Stimulated activated CD8-positive, alpha-beta memory T cell treated with anti-CD3 and anti-CD28 coated beads, Interleukin-15, amount 100 ng/mL, for 1 hour (primary cell): Measurements from ENCODE around the gene PLEKHG3.
A peak's percentile ranks its signal among the peaks of the same experiment; 100 is the strongest.

Experiments
- DNase-seq: peaks from one replicate; pipeline ENCODE4 v3.0.0-alpha.2; 2020; ENCODE audit warnings: low read depth

PLEKHG3 gene

DNA sequence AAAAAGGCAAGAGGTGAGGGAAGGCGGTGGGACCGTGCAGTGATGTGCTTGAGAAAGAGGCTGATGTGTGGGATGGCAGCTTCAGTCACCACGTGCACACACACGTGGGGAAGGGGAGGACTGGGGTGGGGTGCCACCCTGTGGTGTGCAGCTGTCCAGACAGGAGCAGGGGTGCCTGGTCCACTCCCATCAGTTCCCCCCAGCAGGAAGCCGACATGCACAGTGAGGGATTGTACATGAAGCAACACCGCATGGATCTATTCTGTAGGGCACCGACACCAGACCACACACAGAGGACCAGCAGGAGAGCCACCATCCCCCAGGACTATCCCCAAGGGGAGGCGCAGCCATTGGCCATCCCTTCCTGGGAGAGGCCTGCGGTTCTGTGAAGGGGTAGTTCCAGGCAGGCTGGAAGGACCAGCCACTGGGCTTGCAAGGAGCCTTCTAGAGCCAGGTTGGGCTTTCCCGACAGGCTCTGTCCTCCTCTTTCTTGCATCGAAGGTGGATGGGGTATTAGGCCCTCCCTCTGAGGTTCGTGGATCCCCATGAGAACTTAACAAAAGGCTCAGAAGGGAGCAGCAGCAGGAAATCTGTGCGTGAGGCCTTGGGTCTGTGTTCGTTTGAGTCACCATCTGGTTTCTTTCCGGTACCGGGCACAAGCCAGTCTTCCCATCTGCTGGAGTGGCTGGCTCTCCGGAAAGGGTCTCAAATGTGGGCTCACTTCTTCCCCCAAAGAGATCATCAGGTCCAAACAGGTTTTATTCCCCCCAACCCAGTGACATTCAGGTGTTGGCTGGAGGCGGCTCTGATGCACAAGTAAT is 59.8 kb downstream of the PLEKHG3 start:
- DNase-seq = no peak

DNA sequence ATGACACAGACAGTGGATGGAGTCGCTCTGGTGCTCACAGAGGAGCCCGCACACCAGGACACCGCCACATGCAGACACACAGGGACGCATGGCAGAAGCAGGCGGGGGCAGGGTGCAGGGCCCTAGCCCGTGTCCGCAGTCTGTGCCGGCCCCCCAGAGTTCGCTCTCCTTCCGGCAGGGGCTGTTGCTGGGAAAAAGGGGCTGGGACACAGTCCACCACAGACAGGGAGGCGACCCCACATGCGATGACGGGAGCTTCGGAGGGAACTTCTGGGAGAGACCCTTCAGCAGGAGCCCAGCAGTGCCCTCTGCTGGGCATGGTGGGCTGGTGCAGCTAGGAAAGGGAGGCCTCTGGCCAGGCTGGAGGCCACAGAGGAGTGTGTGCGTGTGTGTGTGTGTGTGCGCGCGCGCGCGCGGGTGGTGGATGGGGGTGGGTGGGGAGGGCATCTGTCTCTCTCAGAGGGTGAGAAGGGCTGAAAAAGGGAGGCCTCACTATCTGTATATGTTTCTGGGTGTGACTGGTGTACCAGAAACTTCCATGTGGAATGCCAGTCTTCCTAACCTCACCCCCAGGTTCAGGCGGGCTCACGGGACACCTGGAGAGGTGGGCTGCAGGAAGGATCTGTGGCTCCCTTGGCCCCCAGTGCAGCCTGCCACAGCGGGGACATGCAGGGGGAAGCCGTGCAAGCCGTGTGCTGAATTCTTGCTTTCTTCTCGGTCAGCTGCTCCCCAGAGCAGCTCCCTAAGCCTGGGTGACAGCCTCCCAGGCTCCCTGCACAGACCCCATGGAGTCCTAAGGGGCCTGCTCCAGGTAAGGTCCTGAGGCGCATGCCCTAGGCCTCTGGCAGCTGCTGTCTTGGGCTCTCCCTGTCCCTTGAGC is 60.7 kb downstream of the PLEKHG3 start:
- peak; percentile 27 for DNase-seq

DNA sequence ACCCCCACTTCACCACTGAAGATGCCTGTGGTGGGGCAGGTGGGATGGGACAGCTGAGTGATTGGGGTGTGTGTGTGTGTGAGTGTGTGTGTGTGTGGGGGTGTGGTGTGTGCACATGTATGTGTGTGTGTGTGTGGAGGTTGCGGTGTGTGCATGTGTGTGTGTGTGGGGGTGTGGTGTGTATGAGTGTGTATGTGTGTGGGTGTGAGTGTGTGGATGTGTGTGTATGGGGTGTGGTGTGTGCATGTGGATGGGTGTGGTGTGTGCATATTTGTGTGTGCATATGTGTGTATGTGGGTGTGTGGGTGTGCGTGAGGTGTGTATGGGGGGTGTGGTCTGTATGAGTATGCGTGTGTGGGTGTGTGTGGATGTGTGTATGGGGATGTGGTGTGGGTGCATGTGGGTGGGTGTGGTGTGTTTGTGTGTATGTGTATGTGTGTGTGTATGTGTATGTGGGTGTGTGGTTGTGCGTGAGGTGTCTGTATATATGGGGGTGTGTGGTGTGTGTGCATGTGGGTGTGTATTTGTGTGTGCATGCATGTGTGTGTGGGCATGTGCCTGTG is 61.6 kb downstream of the PLEKHG3 start:
- DNase-seq = no peak

DNA sequence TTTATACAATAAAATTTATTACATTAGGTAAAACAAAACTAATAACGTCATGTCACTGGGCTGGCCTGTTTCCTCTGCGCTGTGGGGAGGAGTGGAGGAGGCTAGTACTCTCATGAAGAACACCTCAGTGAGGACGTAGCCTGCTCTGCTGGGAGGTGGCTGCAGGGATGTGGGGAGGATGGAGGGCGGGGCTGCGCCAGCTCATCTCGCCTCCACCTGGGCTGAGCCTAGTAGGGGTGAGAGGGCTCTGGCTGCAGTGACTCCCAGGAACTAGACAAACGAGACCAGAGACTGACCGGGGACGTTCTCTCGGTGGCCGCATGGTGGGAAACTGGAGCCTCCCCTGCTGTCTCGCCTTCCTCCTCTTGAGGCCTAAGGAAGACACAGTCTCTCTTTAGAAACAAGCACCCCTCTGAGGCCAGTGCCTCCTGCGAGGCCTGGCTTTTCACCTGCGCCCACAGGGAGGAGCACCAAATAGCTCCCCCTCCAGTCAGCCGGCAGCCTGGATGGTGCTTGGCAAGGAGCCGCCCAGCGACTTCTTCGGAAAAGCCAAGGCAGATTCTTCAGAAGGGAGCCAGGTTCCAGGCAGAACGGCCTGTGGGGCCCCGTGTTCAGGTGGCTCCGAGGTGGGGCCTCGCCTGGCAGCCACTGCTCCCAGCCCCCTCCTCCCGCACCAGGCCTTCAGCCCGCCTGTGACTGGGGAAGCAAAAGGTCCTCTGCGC is 62.4 kb downstream of the PLEKHG3 start:
- no peak for DNase-seq

DNA sequence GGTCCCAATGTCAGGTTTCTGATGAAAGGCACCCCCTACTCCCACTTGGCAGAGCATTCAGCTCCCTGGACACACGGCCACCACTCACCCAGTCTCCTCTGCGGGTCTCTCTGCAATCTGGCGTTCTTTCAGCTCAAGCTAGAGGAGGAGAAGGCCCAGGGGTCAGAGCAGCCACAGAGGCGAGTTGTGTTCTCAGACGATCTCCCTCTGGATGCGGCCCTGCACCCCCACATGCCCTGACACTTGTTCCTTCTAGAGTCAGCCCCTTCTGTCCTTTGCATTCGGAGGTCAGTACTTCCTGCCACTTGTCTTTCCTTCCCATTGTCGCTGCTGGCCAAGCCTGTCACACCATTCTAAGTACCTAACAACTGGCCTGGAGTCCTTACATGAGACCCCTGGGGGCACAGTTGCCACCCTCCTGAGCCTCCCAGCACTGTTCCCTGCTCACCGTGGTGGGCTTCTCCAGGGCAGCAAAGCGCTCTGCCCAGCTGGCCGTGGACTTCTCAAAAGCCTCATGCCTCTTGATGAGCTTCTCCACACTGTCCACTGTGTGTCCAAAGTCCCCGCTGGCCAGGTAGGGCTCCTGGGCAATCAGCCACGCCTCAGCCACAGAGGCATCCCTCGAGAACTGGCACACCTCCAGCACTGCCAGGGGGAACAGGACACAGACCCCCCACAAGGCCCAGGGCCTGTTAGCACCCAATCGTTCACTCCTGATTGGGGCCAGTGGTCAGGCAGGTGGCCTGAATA is 63.2 kb downstream of the PLEKHG3 start:
- DNase-seq = no peak

DNA sequence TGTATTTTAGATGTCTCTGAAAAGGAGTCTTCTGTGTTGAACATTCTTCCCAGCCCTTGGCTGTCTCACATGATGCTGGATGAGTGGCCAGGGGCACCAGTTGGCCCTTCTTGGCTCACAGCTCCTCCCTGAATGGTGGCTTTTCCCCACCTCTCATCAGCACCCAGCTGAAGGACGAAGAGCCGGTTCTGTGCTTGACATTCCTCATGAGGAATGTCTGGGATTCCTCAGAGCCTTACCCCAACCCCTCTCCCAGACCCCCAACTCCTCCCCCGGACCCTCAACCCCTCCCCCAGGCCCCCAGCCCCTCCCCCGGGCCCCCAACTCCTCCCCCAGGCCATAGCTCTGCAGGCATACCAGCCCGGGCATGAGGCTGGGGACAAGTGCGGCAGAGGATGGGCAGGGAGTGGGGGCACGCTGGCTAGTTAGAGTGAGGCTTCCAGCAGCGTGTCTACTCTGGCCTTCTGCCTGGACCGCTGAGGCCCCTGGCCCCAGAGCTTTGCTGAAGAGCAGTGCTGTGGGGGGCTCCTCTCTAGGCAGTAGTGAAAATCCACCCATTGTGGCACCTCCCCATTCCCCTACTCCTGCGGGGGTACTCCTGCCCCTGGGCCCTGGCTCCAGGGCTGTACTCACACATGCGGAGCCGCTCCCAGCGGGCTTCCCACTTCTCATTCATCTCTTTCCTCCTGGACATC is 64.3 kb downstream of the PLEKHG3 start:
- no peak for DNase-seq

DNA sequence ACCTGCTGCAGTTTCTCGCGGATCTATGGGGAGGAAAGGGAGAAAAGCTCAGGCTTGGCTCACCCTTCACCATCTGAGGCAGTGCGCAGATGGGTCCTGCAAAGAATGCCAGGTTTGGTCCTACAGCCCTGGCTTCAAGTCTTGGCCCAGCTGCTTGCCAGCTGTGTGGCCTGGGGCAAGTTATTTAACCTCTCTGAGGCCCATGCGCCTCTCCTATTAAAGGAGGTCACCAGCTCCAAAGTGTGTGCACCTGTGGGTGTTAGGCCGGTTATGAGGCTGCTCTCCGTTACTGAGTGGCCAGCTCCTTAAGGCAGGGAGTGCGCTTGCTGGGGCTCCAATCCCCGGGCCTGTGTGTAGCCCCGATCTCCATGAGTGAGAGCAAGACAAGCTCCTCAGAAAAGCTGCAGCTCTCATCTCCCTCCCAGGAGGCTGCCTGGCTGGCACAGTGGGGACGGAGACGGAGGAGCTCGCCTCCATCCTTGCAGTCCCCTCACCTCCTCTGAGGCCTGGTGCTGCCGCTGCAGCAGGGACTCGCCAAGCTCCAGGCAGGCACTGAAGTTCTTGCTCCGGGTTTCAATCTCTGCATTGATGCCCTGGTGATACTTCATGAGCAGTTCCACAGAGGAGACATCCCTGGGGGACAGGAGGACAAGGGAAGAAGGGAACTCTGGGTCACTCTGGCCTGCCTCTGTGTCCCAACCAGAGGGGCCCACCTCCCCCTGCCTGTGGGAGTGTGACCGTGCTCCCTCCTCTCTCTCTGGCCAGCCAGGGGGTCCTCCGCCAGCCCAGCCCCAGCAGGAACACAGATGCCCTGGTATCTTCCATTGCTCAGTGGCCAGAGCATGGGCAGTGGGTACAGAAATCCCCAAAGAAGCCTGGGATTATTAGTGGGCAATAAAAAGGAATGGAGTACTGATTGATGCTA is 65.1 kb downstream of the PLEKHG3 start:
- DNase-seq = no peak

DNA sequence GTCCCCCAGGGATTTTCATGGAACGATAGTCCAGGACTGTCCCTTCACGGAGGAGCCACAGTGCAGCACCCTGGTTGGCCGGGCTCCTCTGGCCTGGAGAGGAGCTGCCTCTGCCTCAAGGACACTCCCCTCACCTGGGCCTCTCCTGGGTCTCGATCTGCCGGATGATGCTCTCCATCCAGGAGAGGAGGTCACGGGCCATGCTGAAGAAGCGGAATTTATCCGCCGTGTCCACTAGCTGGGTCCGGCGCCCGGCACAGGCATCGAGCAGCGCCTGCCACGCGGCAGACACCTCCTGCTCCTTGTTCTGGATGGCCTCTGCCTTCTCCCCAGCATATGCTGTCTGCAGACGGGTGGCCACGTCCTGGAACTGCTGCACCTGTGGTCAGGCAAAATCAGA is 66.5 kb downstream of the PLEKHG3 start:
- DNase-seq = no peak

DNA sequence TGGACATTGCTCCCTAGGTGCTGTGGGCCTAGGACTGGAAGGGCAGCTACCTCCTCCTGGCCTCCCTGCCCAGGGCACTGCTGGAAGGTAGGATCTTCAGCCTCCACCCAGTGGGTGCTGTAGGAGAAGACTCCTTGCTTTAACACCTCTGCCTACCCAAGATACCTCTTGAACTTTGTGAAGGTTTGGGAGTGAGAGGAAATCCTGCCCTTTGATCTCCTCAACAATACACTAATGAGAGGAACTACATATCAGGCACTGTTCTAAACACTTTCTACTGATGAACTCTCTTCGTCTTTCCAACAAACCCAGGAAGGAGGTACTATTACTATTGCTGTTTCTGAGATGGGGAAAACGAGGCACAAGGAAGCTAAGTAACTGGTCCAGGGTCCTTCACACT is 66.9 kb downstream of the PLEKHG3 start:
- DNase-seq = no peak

DNA sequence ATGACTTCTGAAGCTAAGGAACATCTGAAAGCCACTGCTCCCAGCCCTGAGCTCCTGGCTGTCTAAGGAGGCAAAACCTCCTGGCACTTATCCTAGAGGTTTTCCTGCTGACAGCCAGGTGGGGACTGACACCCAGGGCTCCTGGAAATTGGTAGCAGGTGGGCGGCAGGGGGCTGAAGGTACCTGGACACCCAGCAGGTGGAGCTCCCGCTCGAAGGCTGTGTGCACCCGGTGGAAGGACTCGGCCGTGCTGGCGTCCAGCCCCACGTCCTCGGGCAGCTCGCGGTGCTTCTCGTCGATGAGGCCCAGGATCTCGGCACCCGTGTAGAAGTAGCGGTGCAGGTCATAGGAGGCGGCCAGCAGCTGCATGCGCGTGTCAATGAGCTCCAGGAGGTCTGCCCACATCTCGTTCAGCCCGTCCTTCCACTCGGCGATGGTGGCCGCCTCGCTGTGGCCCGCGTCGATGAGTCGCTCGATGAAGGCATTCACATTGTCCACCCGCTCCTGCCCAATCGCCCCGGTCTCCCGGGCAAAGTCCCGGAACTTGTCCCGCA is 68.2 kb downstream of the PLEKHG3 start:
- no peak for DNase-seq

DNA sequence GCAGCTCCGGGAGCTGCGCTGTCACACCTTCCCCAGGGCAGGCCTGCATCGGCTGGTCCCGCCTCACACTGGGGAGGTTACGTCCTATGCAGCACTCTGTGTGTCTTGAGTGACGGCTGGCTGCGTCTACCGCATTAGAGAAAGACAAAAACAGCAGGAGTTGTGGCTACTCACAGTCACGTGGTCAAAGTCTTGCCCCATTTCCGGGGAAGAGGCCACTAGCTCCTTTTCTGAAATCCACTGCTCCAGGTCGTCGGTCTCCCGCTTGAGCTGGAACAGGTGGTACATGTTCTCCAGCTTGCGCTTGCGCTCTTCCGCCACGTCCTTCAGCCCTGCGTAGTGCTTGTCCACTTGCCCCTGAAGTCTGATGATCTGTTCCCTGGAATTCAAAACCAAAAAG is 68.8 kb downstream of the PLEKHG3 start:
- no peak for DNase-seq

DNA sequence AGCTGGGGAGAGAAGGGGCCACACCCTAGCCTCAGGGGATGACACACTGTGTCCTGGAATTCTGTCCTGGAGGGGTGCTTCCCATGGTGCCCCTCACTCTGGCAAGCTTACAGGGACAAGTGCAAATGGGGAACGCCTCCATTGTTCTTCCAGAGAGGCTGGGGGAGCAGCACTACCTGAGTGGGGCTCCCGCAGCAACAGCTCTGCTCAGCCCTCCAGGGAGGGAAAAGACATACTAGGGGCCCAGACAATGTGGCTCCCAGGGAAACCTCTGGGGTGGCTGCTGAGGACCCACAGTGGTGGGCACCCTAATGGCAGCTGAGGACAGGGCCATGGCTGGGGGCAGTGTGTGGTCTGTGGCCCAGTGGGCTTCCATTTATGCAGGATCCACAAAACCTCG is 69.4 kb downstream of the PLEKHG3 start:
- DNase-seq = no peak

DNA sequence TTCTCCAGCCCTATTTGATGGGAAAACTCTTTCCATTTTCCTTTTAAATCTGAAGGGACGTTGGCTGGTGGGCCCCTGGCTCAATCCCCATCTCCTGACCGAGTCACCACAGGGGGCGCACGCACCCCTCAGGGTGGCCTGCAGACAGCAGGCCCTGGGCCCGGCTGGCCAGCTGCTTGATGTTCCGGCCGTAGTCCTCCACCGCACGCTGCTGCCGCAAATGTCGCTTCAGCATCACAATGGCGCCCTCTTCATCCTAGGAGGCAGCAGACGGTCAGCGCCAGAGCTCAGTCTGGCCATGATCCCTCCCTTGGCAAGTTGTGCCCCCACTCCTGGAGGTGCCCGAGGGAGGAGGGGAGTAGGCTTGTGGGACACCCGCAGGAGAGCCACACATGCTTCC is 70.0 kb downstream of the PLEKHG3 start:
- no peak for DNase-seq

DNA sequence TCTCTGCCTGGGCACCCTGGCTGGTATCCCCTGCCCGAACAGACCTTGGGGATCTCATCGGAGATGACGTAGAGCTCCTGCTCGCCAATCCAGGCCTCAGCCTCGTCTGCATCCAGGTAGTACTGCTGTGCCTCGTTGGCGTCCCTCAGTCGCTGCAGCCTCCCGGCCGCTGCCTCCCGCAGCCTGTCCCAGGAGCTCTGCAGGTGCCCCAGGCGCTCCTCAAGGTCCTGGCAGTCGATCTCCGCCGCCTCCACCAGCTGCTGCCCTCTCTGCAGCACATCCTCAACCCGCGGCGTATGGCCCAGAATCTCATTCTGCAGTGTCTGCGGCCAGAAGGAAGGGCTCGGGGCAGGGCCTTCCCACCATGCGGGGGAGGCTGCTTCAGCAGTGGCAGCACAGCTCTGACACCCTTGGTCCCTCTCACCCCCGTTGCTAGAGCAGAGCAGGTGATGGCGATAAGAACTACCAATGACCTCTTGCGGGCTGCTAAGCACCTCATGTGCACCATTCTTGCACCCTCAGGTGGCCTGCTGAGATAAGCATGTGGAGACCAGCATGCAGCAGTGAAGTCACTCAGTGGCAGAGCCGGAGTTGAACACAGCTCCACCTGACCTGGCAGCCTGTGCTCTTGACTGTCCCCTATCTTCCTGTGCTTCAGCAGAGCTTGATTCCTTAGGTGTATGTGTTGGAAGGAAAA is 71.0 kb downstream of the PLEKHG3 start:
- DNase-seq = no peak

DNA sequence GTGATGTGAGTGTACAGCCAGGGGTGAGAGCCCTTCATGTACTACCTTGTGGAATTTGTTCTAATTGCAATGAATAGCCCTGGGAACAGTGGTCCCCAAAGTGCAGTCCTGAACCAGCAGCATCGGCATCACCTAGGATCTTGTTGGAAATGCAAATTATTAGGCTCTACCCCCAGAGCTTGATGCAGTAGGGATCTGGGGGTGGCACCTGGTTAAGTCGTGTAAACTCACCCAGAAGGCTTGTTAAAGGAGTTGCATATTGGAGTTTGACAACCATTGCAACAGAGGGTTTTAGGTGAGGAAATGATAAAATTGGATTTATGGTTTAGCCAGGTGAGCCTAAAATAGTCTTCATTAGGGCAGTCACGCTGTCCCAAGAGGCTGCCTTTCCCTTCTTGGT is 73.2 kb downstream of the PLEKHG3 start:
- DNase-seq = no peak

DNA sequence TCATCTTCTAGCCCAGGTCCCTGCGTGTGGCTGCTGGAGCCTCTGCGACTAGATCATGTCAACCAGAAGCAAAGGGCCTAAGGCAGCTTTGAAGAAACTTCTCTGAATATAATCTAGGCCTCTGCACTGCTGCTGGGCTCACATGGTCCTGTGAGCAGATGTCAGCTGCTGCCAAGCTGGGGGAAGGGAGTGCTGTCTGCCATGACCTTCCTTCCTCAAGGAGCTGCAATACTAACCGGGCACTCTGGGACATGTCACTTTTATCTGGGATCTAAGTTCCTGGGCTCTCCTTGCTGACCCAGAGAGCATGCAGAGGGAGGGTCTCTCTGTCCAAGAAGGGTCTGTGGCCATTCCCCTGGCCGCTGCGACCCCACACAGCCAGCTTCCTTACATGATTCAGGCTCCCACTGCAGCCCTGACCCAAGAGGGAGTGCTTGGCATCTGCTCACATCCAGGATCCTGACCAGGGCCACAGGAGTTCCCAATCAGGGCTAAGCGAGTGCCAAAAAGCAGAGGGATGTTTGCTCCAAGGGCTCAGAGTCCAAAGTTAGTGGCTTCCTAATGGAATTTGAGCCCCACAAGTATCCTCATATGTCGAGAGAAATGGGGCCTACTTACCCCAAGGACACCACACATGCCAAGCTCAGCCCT is 74.0 kb downstream of the PLEKHG3 start:
- no peak for DNase-seq

DNA sequence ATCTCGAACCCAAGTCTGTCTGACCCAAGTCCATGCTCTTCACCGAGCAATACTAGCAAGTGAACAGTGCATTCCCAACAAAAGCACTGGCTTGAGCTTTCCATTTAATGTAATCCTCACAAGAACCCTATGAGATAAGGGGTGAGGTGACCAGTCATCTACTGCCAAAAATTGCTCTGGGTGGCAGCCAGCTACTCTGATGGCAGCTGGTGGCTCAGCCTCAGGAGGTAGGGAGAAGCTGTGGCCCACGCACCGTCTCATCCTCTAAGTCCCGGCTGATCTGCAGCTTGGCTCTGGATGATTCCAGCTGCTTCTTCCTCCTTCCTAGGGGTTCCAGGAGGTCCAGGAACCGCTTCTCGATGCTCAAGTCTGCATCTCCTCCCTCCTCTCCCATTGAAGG is 75.2 kb downstream of the PLEKHG3 start:
- DNase-seq = no peak

DNA sequence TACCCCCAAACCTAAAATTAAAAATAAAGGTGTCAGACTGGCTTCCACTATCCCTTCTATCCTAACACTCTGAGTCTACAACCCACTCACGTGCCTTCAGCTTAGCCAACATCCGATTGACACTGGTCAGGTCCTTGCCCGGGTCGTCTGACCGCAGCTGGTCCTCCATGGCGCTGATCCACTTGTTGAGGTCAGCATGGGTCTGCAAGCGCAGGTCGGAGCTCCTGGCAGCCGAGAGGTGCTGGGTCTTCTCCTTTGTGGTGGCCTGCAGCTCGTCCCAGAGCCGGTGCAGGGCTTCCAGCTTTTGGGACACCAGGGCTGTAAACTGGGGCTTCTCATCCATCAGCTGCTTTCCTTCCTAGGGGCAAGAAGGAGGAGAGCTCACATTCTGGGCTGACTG is 78.0 kb downstream of the PLEKHG3 start:
- DNase-seq = no peak
